Mesodermal cell (in vitro differentiated cells): Measurements from ENCODE around the gene OR1J4.
"Not testable (repeated sequence)": the region's sequence is repeated elsewhere in the genome, so short reads cannot be mapped to it uniquely, and the experiment has no call there.

Experiments
- H3K27ac ChIP-seq: 2 replicates; pipeline ENCODE4 v1.7.0; 2013; ENCODE audit warnings: mild to moderate bottlenecking, low read depth, low read length, moderate library complexity; ENCODE audit not compliant: severe bottlenecking
- H3K36me3 ChIP-seq: 2 replicates; pipeline ENCODE4 v1.7.1; 2013; ENCODE audit warnings: mild to moderate bottlenecking, low read length, moderate library complexity; ENCODE audit not compliant: control insufficient read depth, insufficient read depth
- H3K4me1 ChIP-seq: one replicate; pipeline ENCODE4 v1.7.1; 2013; ENCODE audit warnings: mild to moderate bottlenecking, low read length; ENCODE audit not compliant: insufficient read depth, control insufficient read depth, poor library complexity, severe bottlenecking
- H3K4me3 ChIP-seq: 2 replicates; pipeline ENCODE4 v1.7.0; 2013; ENCODE audit warnings: low read length, control low read depth, mild to moderate bottlenecking; ENCODE audit not compliant: insufficient read depth, poor library complexity, severe bottlenecking; ENCODE audit errors: extremely low read depth
- H3K9me3 ChIP-seq: 2 replicates; pipeline ENCODE4 v1.7.1; 2013; ENCODE audit warnings: mild to moderate bottlenecking, low read length, moderate library complexity; ENCODE audit not compliant: control insufficient read depth
- WGBS, 2 experiments: methylation state at CpG; one replicate each; pipeline ENCODE4 v1.1.5; 2013; ENCODE audit warnings: missing lambda C conversion rate in 2 of 2; ENCODE audit not compliant: insufficient coverage in 2 of 2; 5-methylcytosine and 5-hydroxymethylcytosine counted together

The OR1J4 gene

GRCh38 chr9:122526602-122527001, 7.7 kb downstream of the OR1J4 start:
- WGBS, 2 experiments = 74 to 76% methylated on average over 8 to 10 of the region's 10 CpGs

GRCh38 chr9:122527193-122527592, 8.3 kb downstream of the OR1J4 start, which contains the start of gene OR1N1:
OR1N1 (minus strand) TSS chr9:122527293; CDS start chr9:122527293, 0 bp downstream.
- Histone ChIP-seq H3K27ac (no peak within 1 kb of the TSS), H3K4me1 (no peaks in the 10 kb centered on the region), H3K9me3 (peaks cover 11% of the 10 kb centered on the region), H3K36me3 (no peaks in the 10 kb centered on the region), H3K4me3 (no peak within 1 kb of the TSS)
- 78 to 87% methylated on average over 3 of the region's 3 CpGs for whole genome bisulfite sequencing, 2 experiments

More at GRCh38 chr9:122526602-122527001, 7.7 kb downstream of the OR1J4 start:
- H3K4me3 ChIP-seq = no peak overlapping the region
- no peak overlapping the region for H3K27ac ChIP-seq
- no peaks in the 10 kb centered on the region for H3K4me1 ChIP-seq
- H3K9me3 ChIP-seq = peaks cover 11% of the 10 kb centered on the region
- H3K36me3 ChIP-seq = no peaks in the 10 kb centered on the region

- H3K36me3 ChIP-seq, H3K4me1 ChIP-seq, H3K27ac ChIP-seq, H3K4me3 ChIP-seq: not testable (repeated sequence)
- 62 to 77% methylated on average over 3 to 4 of the region's 4 CpGs for WGBS, 2 experiments
- peaks cover 11% of the 10 kb centered on the region for H3K9me3 ChIP-seq
These were observed 12.2 kb downstream of the OR1J4 start for GRCh38 chr9:122531157-122531556.

- WGBS, 2 experiments = 50 to 75% methylated on average over 1 of the region's 1 CpG
- H3K4me3 ChIP-seq = no peak overlapping the region
- H3K9me3 ChIP-seq = peaks cover 4% of the 10 kb centered on the region
- no peak overlapping the region for H3K27ac ChIP-seq
- H3K36me3 ChIP-seq = no peaks in the 10 kb centered on the region
- no peaks in the 10 kb centered on the region for H3K4me1 ChIP-seq
These were observed 17.2 kb downstream of the OR1J4 start for GRCh38 chr9:122536134-122536533.

- H3K9me3 ChIP-seq, H3K4me3 ChIP-seq, H3K36me3 ChIP-seq, H3K27ac ChIP-seq, H3K4me1 ChIP-seq: not testable (repeated sequence)
- WGBS, 2 experiments = 80% methylated on average over 4 of the region's 7 CpGs; no CpG with 5 or more reads in 1 of the 2 experiments
These were observed 18.1 kb downstream of the OR1J4 start for GRCh38 chr9:122537066-122537465.

- Histone ChIP-seq H3K4me3 (no peak overlapping the region), H3K4me1 (no peaks in the 10 kb centered on the region), H3K27ac (no peak overlapping the region), H3K36me3 (no peaks in the 10 kb centered on the region), H3K9me3 (peaks cover 12% of the 10 kb centered on the region)
- no CpG with 5 or more reads among the region's 2 CpGs for WGBS, 2 experiments
These were observed 19.8 kb downstream of the OR1J4 start for GRCh38 chr9:122538757-122539156.

- Histone ChIP-seq H3K36me3 (no peaks in the 10 kb centered on the region), H3K4me1 (no peaks in the 10 kb centered on the region), H3K4me3 (no peak overlapping the region), H3K27ac (no peak overlapping the region), H3K9me3 (peaks cover 12% of the 10 kb centered on the region)
- 51 to 77% methylated on average over 5 to 6 of the region's 8 CpGs for WGBS, 2 experiments
These were observed 27.3 kb downstream of the OR1J4 start for GRCh38 chr9:122546196-122546595.

GRCh38 chr9:122551371-122551770, 32.4 kb downstream of the OR1J4 start:
- WGBS, 2 experiments = 49 to 73% methylated on average over 2 to 3 of the region's 5 CpGs
- Histone ChIP-seq H3K27ac (no peak overlapping the region), H3K36me3 (no peaks in the 10 kb centered on the region), H3K4me3 (no peak overlapping the region), H3K4me1 (no peaks in the 10 kb centered on the region), H3K9me3 (peaks cover 8% of the 10 kb centered on the region)

GRCh38 chr9:122552812-122553211, 33.9 kb downstream of the OR1J4 start, which contains the start of gene OR1N2:
OR1N2 (plus strand) TSS chr9:122553112; CDS start chr9:122553212, 100 bp downstream.
- no peak within 1 kb of the TSS for H3K4me3 ChIP-seq
- H3K27ac ChIP-seq = no peak within 1 kb of the TSS
- no peaks in the 10 kb centered on the region for H3K4me1 ChIP-seq
- WGBS, 2 experiments = 94% methylated on average over 2 of the region's 2 CpGs; no CpG with 5 or more reads in 1 of the 2 experiments
- H3K36me3 ChIP-seq = no peaks in the 10 kb centered on the region
- H3K9me3 ChIP-seq = peaks cover 8% of the 10 kb centered on the region

GRCh38 chr9:122561446-122561845, 42.5 kb downstream of the OR1J4 start:
- no peaks in the 10 kb centered on the region for H3K4me1 ChIP-seq
- peaks cover 5% of the 10 kb centered on the region for H3K9me3 ChIP-seq
- H3K4me3 ChIP-seq = no peak overlapping the region
- no peak overlapping the region for H3K27ac ChIP-seq
- no peaks in the 10 kb centered on the region for H3K36me3 ChIP-seq
- 93 to 100% methylated on average over 2 to 3 of the region's 4 CpGs for whole genome bisulfite sequencing, 2 experiments

- Histone ChIP-seq H3K4me1 (no peaks in the 10 kb centered on the region), H3K36me3 (no peaks in the 10 kb centered on the region), H3K4me3 (no peak overlapping the region), H3K9me3 (peaks cover 5% of the 10 kb centered on the region), H3K27ac (no peak overlapping the region)
- 56 to 62% methylated on average over 5 to 8 of the region's 9 CpGs for WGBS, 2 experiments
These were observed 43.3 kb downstream of the OR1J4 start for GRCh38 chr9:122562134-122562760.
